NCI-H526 treated with DMSO at 0.1 percent for 48 hours (cell line): ENCODE measurements around the gene ELL2.
A peak's percentile ranks its signal among the peaks of the same experiment; 100 is the strongest.
"Not testable (repeated sequence)": the region's sequence is repeated elsewhere in the genome, so short reads cannot be mapped to it uniquely, and the experiment has no call there.

Experiments
- DNase-seq: peaks from one replicate; lab custom pipeline; 2025; lab: John Stamatoyannopoulos, UW

ELL2 gene

GRCh38 chr5:95880081-95880926, 81.3 kb downstream of the ELL2 start:
- DNase-seq, result no peak

GRCh38 chr5:95879661-95880060, 82.0 kb downstream of the ELL2 start:
- DNase-seq, result no peak

GRCh38 chr5:95878417-95879323, 83.0 kb downstream of the ELL2 start:
- peak; percentile 86 for DNase-seq

GRCh38 chr5:95876782-95877181, 84.9 kb downstream of the ELL2 start:
- no peak for DNase-seq

- DNase-seq, result no peak
These were observed 87.4 kb downstream of the ELL2 start for GRCh38 chr5:95874246-95874645.

- no peak for DNase-seq
These were observed 88.3 kb downstream of the ELL2 start for GRCh38 chr5:95873351-95873750.

GRCh38 chr5:95872346-95873268, 89.0 kb downstream of the ELL2 start:
- DNase-seq, result no peak

- DNase-seq, result no peak
These were observed 90.4 kb downstream of the ELL2 start for GRCh38 chr5:95871146-95871806.

- no peak for DNase-seq
These were observed 91.5 kb downstream of the ELL2 start for GRCh38 chr5:95870105-95870672.

- DNase-seq, result not testable (repeated sequence)
These were observed 92.3 kb downstream of the ELL2 start for GRCh38 chr5:95869173-95869855.

- DNase-seq, result no peak
These were observed 93.5 kb downstream of the ELL2 start for GRCh38 chr5:95868136-95868535.

GRCh38 chr5:95866435-95867040, 95.1 kb downstream of the ELL2 start:
- DNase-seq, result no peak

GRCh38 chr5:95864944-95865504, 96.6 kb downstream of the ELL2 start:
- DNase-seq, result peak; percentile 56

- DNase-seq, result no peak
These were observed 97.2 kb downstream of the ELL2 start for GRCh38 chr5:95864456-95864855.

GRCh38 chr5:95863383-95863757, 98.3 kb downstream of the ELL2 start:
- no peak for DNase-seq

- DNase-seq, result no peak
These were observed 98.8 kb downstream of the ELL2 start for GRCh38 chr5:95862671-95863382.

- DNase-seq, result no peak
These were observed 99.6 kb downstream of the ELL2 start for GRCh38 chr5:95861864-95862561.

- DNase-seq, result peak; percentile 6
These were observed 100.3 kb downstream of the ELL2 start for GRCh38 chr5:95861221-95861863.
